Heart right ventricle (tissue), 16 donors: Measurements from ENCODE around the gene ARTN. TPM values are rescaled to one million over a fixed set of nuclear protein-coding genes. Genes with fewer than 3 reads are reported as not detected.

Experiments
- ATAC-seq, 8 donors: fragments of 200-7000 bp; cut with Tn5 transposase; one replicate each; pipeline ENCODE4 v1.9.1; 2020; ENCODE audit warnings: mild to moderate bottlenecking in 8 of 8, moderate library complexity in 8 of 8, moderate number of reproducible peaks in 1 of 8
- DNase-seq, 2 donors: peaks; one replicate each; pipeline ENCODE4 v3.0.0-alpha.2; 2020
- H3K27ac ChIP-seq, 10 donors: fragments of 200-600 bp; sonication (generic) in 2 of 10; one replicate each; pipeline versions ENCODE4 v1.5.0 to v1.8.0; 2020 to 2022; ENCODE audit warnings: mild to moderate bottlenecking in 3 of 10
- H3K27me3 ChIP-seq, 7 donors: fragments of 200-600 bp; one replicate each; pipeline ENCODE4 v1.8.0; 2021 to 2022; ENCODE audit warnings: mild to moderate bottlenecking in 2 of 7
- H3K36me3 ChIP-seq, 9 donors: fragments of 200-600 bp; sonication (generic) in 1 of 9; one replicate each; pipeline versions ENCODE4 v1.5.0 to v1.8.0; 2020 to 2022; ENCODE audit warnings: mild to moderate bottlenecking in 2 of 9
- H3K4me1 ChIP-seq, 9 donors: fragments of 200-600 bp; sonication (generic) in 1 of 9; one replicate each; pipeline versions ENCODE4 v1.5.0 to v1.8.0; 2020 to 2022; ENCODE audit warnings: mild to moderate bottlenecking in 4 of 9
- H3K4me3 ChIP-seq, 10 donors: fragments of 200-600 bp; sonication (generic) in 2 of 10; one replicate each; pipeline versions ENCODE4 v1.5.0 to v1.8.0; 2020 to 2022; ENCODE audit warnings: mild to moderate bottlenecking in 7 of 10, moderate library complexity in 2 of 10
- H3K9me3 ChIP-seq, 11 donors: fragments of 200-600 bp in 10 of 11; sonication (generic) in 2 of 11; one replicate each; pipeline versions ENCODE4 v1.5.0 to v1.8.0; 2013 to 2022; ENCODE audit warnings: mild to moderate bottlenecking in 2 of 11, control low read depth in 1 of 11, moderate library complexity in 1 of 11
- CTCF ChIP-seq, 9 donors: fragments of 200-600 bp; sonication (generic) in 2 of 9; IDR thresholded peaks; one replicate each; pipeline versions ENCODE4 v1.5.0 to v1.8.0; 2021 to 2022; ENCODE audit warnings: antibody characterized with exemption in 9 of 9, mild to moderate bottlenecking in 5 of 9, moderate library complexity in 1 of 9
- WGBS, 2 donors: extraction: QIAGEN DNeasy Blood & Tissue Kit; methylation state at CpG; one replicate each; pipeline ENCODE4 v1.1.7; 2013; ENCODE audit warnings: inconsistent platforms in 1 of 2; 5-methylcytosine and 5-hydroxymethylcytosine counted together
- intact Hi-C, 10 donors: fragments of 100-400 bp; cut with DNase I; formaldehyde crosslinking; loops; one replicate each; pipeline versions ENCODE4 v1.11.1 to v1.14.2; 2022
- polyA plus RNA-seq, 2 donors: library from polyadenylated mRNA; stranded (reverse); fragments of 200-250 nt; gene quantifications; one replicate each; pipeline ENCODE4 v1.2.3, GENCODE V29; 2013
- total RNA-seq, 10 donors: library from RNA; stranded (reverse); fragmentation: NEBNext Ultra II Directional in 3 of 10; extraction: Animal tissue kit (Norgen Biotek cat#: 25700) in 3 of 10; gene quantifications; one replicate each; pipeline versions ENCODE4 v1.2.1 to v1.2.4, GENCODE V29; 2021 to 2023
- donor health status: Arrhythmogenic right ventricular cardiomyopathy.
- donor health status: ischemic (EF 13 %, LVEDD 7.1; RV severe dilation, severe dysfunction).
- donor health status: healthy with polysubstance abuse.
- donor health status: DM: no; HTN: yes; CAD: no.
- donor health status: DM: no; HTN: no; CAD: no.
- donor health status: ischemic (EF 25% LVEDD 6.9; RV normal size, moderate dysfunction).
- donor health status: ischemic (EF 25% LVEDD 5.7; RV mildly dilated, moderate dysfunction).
- donor health status: healthy.
- donor health status: DM: yes; HTN: yes; CAD: no.
- donor health status: Ischemic cardiomyopathy.
- donor health status: ischemic (EF 35%, LVEDD 5.7; RV mildly dilated, moderate dysfunction).
- donor health status: nonischemic (EF 11% LVEDD 7.7; RV severe dilation, severe dysfunction).
- donor health status: DM: yes; HTN: yes; CAD: no.
- donor health status: PGD.
- donor health status: ischemic (EF 29% LVEDD 5.4; RV normal size, mild dysfunction).
- donor health status: nonischemic (EF 23%, LVEDD 6.1; RV moderate dilation, normal function).

Gene ARTN
- total and polyA plus RNA-seq, 12 donors = 0.44 to 1.5 (median 0.64) TPM; not detected in 6

DNA sequence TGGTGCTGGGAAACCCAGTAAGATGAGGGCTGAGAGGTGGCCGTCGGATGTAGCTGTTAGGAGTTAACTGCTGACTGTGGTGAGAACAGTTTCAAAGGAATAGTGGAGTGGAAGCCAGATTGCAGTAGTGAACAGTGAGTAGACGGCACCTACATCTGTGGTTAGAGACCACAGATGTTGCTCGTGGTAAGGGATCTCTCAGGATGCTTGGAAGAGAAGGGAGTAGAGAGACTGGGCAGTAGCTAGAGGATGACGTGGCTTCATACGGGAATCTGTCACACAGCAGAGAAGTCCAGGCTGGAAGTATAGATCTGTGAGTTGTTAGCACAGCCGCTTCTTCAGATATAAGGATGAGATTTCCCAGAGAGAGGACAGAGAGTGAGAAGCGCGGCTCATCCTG is 7.8 kb upstream of the ARTN start:
- no peak for ATAC-seq

GRCh38 chr1:43930168-43930948 is 3.2 kb upstream of the ARTN start:
- DNase-seq = no peak
- H3K27ac ChIP-seq = no peak overlapping the region
- WGBS, 2 donors = 96 to 97% methylated on average over 10 of the region's 10 CpGs

More for the DNA sequence above, 7.8 kb upstream of the ARTN start:
- no peaks in the 10 kb centered on the region for H3K9me3 ChIP-seq
- no peak for DNase-seq
- no peaks in the 10 kb centered on the region for H3K4me1 ChIP-seq
- WGBS, 2 donors = 96% methylated on average over 9 of the region's 9 CpGs
- no peak overlapping the region for H3K4me3 ChIP-seq
- H3K27me3 ChIP-seq = no peaks in the 10 kb centered on the region
- H3K27ac ChIP-seq = no peak overlapping the region
- TF ChIP-seq CTCF (IDR thresholded peaks at IDR 0.05) = no peak
- intact Hi-C loops = no loop called here
- H3K36me3 ChIP-seq = peaks cover 0 to 43% (median 0%) of the 10 kb centered on the region in 9 donors

DNA sequence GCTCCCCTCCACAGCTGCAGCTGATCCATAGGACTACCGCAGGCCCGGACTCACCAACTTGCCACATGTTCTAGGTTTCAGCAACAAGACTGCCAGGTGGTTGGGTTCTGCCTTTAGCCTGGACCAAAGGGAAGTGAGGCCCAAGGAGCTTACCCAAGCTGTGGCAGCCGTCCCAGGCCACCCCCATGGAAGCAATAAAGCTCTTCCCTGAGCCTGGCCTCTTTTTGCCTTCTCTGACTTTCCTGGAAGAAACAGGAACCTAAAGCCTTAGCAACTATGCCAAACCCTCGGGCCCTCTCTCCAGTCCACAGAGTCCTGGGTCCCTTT is 2.7 kb upstream of the ARTN start:
- no peak for ATAC-seq
- TF ChIP-seq CTCF (IDR thresholded peaks at IDR 0.05) = no peak
- Histone ChIP-seq H3K4me1 (peaks cover 4 to 33% (median 11%) of the 10 kb centered on the region in 9 donors), H3K27me3 (peaks cover 0 to 32% (median 26%) of the 10 kb centered on the region in 7 donors), H3K9me3 (no peaks in the 10 kb centered on the region), H3K27ac (no peak overlapping the region), H3K36me3 (peaks cover 0 to 14% (median 0%) of the 10 kb centered on the region in 9 donors), H3K4me3 (no peak overlapping the region)
- WGBS, 2 donors = 79 to 86% methylated on average over 4 of the region's 4 CpGs
- intact Hi-C loops = loop anchor here in 7 of 10 donors (5.0 to 10.0 kb wide), 4 partner anchors 389 to 406 kb away; partner anchors contain the start of gene PTPRF (in 1 of the 7)
- no peak for DNase-seq

More at GRCh38 chr1:43930168-43930948, 3.2 kb upstream of the ARTN start:
- TF ChIP-seq CTCF (IDR thresholded peaks at IDR 0.05) = peak in 8 of 9 donors; percentile 9 to 49 (median 39)
- Histone ChIP-seq H3K4me3 (no peak overlapping the region), H3K27me3 (peaks cover 0 to 26% (median 21%) of the 10 kb centered on the region in 7 donors), H3K36me3 (peaks cover 0 to 20% (median 0%) of the 10 kb centered on the region in 9 donors), H3K4me1 (peaks cover 3 to 27% (median 11%) of the 10 kb centered on the region in 9 donors), H3K9me3 (no peaks in the 10 kb centered on the region)
- ATAC-seq = no peak
- intact Hi-C loops = loop anchor here in 7 of 10 donors (5.0 to 10.0 kb wide), 4 partner anchors 388 to 406 kb away; partner anchors contain the start of gene PTPRF (in 1 of the 7)

- DNase-seq = no peak
- Histone ChIP-seq H3K9me3 (no peaks in the 10 kb centered on the region), H3K4me1 (peaks cover 6 to 40% (median 17%) of the 10 kb centered on the region in 9 donors), H3K27me3 (peaks cover 0 to 40% (median 26%) of the 10 kb centered on the region in 7 donors), H3K27ac (no peak overlapping the region), H3K36me3 (peaks cover 0 to 5% (median 0%) of the 10 kb centered on the region in 9 donors), H3K4me3 (no peak overlapping the region)
- TF ChIP-seq CTCF (IDR thresholded peaks at IDR 0.05) = no peak
- WGBS, 2 donors = 88 to 97% methylated on average over 13 of the region's 13 CpGs
- intact Hi-C loops = loop anchor here in 7 of 10 donors (5.0 to 10.0 kb wide), 4 partner anchors 390 to 407 kb away; partner anchors contain the start of gene PTPRF (in 1 of the 7)
- no peak for ATAC-seq
These were observed 1.6 kb upstream of the ARTN start for GRCh38 chr1:43931711-43932660.
